Loucy (cell line): ENCODE measurements around the gene DAPK1.

Experiments used
- EZH2phosphoT487 ChIP-seq: fragments of 200-600 bp; IDR thresholded peaks from 2 replicates; pipeline ENCODE4 v1.6.1; 2018; ENCODE audit warnings: antibody characterized with exemption, mild to moderate bottlenecking, moderate library complexity, borderline replicate concordance
- TF ChIP-seq, protein P1 (sequence below): fragments of 200-600 bp; sonication (generic); conservative IDR thresholded peaks from 2 replicates; pipeline ENCODE4 v1.5.1; 2014; ENCODE audit warnings: mild to moderate bottlenecking, antibody characterized with exemption, low read length

GRCh38 chr9:87698069-87698809, 200.6 kb downstream of the DAPK1 start:
- no peak for TF ChIP-seq EZH2phosphoT487
- TF ChIP-seq, protein P1, sequence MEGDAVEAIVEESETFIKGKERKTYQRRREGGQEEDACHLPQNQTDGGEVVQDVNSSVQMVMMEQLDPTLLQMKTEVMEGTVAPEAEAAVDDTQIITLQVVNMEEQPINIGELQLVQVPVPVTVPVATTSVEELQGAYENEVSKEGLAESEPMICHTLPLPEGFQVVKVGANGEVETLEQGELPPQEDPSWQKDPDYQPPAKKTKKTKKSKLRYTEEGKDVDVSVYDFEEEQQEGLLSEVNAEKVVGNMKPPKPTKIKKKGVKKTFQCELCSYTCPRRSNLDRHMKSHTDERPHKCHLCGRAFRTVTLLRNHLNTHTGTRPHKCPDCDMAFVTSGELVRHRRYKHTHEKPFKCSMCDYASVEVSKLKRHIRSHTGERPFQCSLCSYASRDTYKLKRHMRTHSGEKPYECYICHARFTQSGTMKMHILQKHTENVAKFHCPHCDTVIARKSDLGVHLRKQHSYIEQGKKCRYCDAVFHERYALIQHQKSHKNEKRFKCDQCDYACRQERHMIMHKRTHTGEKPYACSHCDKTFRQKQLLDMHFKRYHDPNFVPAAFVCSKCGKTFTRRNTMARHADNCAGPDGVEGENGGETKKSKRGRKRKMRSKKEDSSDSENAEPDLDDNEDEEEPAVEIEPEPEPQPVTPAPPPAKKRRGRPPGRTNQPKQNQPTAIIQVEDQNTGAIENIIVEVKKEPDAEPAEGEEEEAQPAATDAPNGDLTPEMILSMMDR: no peak
